Activated T-cell treated with anti-CD3 and anti-CD28 coated beads for 4 hours (primary cell): Measurements from ENCODE around the gene MAN2A2.
"Not testable (repeated sequence)": the region's sequence is repeated elsewhere in the genome, so short reads cannot be mapped to it uniquely, and the experiment has no call there.

Source experiments
- DNase-seq: peaks from one replicate; pipeline ENCODE4 v3.0.0-alpha.2; 2020

MAN2A2 gene

GRCh38 chr15:90871716-90872485 is 31.2 kb upstream of the MAN2A2 start:
- DNase-seq = no peak

GRCh38 chr15:90872486-90873184 is 30.5 kb upstream of the MAN2A2 start:
- DNase-seq = peak; percentile 47

- no peak for DNase-seq
Measured at GRCh38 chr15:90873488-90873997, 29.6 kb upstream of the MAN2A2 start.

- no peak for DNase-seq
Measured at GRCh38 chr15:90873998-90874605, 29.0 kb upstream of the MAN2A2 start.

- not testable (repeated sequence) for DNase-seq
Measured at GRCh38 chr15:90874986-90875385, 28.1 kb upstream of the MAN2A2 start.

- DNase-seq = no peak
Measured at GRCh38 chr15:90875549-90875981, 27.5 kb upstream of the MAN2A2 start.

- DNase-seq = no peak
Measured at GRCh38 chr15:90876046-90876445, 27.1 kb upstream of the MAN2A2 start.

- no peak for DNase-seq
Measured at GRCh38 chr15:90876512-90877170, 26.5 kb upstream of the MAN2A2 start.

GRCh38 chr15:90877315-90877714 is 25.8 kb upstream of the MAN2A2 start:
- DNase-seq = no peak

- no peak for DNase-seq
Measured at GRCh38 chr15:90877996-90878395, 25.1 kb upstream of the MAN2A2 start.

GRCh38 chr15:90878660-90879059 is 24.4 kb upstream of the MAN2A2 start:
- DNase-seq = no peak

- DNase-seq = no peak
Measured at GRCh38 chr15:90879730-90880366, 23.3 kb upstream of the MAN2A2 start.

- no peak for DNase-seq
Measured at GRCh38 chr15:90880381-90881145, 22.5 kb upstream of the MAN2A2 start.

- no peak for DNase-seq
Measured at GRCh38 chr15:90881181-90881977, 21.7 kb upstream of the MAN2A2 start.

GRCh38 chr15:90881978-90882721 is 21.0 kb upstream of the MAN2A2 start:
- no peak for DNase-seq

- DNase-seq = no peak
Measured at GRCh38 chr15:90882781-90883525, 20.1 kb upstream of the MAN2A2 start.

- no peak for DNase-seq
Measured at GRCh38 chr15:90883526-90883975, 19.6 kb upstream of the MAN2A2 start.

- no peak for DNase-seq
Measured at GRCh38 chr15:90883976-90884718, 19.0 kb upstream of the MAN2A2 start, which contains the start of gene FES. TSS of gene FES (plus strand) at chr15:90884504. CDS start at chr15:90885046, 542 bp downstream.
